Posterior vena cava (tissue), 2 donors: Measurements from ENCODE around the gene NECTIN1. TPM values are rescaled to one million over a fixed set of nuclear protein-coding genes. Genes with fewer than 3 reads are reported as not detected.
A peak's percentile ranks its signal among the peaks of the same experiment; 100 is the strongest.

Source experiments
- DNase-seq: peaks from one replicate; pipeline ENCODE4 v3.0.0-alpha.2; 2020; ENCODE audit warnings: low spot score
- intact Hi-C, 2 donors: fragments of 100-400 bp; cut with DNase I; formaldehyde crosslinking; loops; one replicate each; pipeline versions ENCODE4 v1.14.1 to v1.14.2; 2022 to 2023
- total RNA-seq, 2 donors: library from RNA; stranded (reverse); fragmentation: NEBNext Ultra II Directional; extraction: Animal tissue kit (Norgen Biotek cat#: 25700); gene quantifications; one replicate each; pipeline ENCODE4 v1.2.1, GENCODE V29; 2021
- donor health status: DM: yes; HTN: yes; CAD: no.
- donor health status: DM: yes; HTN: yes; CAD: no.

Gene NECTIN1
- total RNA-seq, 2 donors from 2014 or later: 10.6 to 11.4 TPM

DNA sequence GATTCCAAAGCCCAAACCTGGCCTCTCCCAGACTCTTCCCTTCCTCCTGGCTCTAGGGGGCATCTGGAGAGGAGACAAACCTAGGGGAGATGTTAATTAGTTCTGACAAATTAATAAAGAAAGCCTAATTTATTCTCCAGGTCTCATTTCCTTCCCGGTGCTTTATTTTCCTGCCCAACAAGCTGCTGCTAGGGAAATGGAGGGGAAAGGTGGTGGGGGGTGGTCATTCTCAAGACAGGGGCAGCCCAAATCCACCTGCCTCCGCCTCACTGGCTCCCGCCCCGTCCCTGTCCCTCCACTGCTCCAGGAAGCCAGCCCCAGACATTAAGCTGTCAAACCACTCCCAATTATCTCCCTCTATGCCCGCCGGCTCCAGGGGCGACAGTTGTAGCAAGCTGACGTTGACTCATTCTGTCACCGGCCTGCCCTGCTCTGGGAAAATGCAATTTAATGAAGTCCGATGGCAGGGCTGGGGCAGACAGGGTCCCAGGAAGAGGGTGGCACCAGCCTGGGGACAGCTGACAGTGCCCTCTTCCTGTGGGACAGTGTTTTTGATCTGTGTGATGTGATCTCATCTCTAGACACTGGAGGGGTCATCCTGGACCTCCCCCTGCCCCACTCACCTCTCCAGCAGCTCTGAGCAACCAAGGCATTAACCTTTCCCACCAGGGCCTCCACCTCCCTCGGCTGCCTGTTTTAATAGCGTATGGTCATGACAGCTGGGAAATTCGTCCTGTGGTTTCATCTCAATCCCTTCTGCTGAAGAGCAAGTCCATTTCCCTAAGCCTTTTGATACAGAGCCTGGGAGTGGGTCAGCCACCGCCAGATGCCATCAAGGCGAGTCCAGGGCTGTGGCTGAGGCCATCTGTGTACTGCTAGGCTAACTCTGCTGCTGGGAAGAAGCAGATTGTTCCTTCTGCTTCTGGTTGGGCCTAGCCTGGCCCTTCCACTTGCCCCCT lies 27.1 kb downstream of the NECTIN1 start:
- intact Hi-C loops: no loop called here
- no peak for DNase-seq

DNA sequence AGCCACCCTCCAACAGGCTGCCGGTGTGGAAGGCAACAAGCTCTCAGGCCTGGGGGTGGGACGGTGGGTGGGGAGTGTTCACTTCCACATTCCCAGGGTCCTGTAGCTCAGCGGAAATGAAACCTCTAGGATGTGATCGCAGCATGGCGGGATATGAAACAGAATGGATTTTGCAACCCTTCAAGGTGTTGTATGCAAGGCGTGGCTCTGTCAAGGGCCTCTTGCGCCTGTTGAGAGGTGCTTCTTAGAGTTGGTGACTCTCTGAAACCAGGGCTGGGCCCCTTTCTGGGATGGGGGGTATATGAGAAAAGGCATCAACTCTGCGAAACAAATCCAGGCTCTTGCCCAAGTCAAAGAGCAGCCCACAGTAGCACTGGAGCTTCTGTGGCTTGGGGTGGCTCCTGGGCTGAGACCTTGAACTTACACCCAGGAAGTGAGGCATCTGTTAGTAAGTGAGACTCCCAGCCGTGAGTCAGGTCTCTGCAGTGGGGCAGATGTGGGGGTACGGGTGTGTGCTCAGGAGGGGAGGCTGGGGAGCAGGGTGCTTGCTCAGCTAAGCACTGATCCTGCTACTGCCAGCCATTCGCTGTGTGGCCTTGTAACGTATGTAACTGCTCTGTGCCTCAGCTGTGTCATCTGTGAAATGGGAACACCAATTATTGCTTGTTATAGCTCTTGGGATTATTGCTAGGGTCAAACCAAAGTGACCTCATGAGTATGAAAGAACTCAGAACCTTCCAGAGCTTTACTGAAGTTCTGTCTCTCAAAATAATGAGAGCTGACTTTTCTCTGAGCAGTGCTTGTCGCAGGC lies 28.3 kb downstream of the NECTIN1 start:
- DNase-seq: no peak
- intact Hi-C loops: no loop called here

DNA sequence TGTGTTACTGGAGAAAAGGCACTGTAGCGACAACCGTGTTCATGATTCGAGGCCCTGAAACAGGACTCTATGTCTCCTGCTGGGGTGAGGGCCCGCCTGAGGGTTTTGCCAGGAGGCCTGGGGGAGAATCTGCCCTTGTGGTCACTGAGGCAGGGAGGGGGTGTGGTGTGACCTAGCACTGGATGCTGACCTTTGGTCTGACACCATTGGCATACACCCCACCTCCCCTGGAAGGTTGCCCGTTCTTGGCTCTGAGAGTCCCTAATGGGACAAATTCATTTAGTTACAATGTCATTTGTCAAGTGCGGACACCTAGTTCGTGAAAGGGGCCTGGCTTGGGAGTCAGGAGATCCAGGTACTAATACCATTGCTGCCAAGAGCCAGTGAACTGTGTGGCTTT lies 29.0 kb downstream of the NECTIN1 start:
- intact Hi-C loops: no loop called here
- no peak for DNase-seq

DNA sequence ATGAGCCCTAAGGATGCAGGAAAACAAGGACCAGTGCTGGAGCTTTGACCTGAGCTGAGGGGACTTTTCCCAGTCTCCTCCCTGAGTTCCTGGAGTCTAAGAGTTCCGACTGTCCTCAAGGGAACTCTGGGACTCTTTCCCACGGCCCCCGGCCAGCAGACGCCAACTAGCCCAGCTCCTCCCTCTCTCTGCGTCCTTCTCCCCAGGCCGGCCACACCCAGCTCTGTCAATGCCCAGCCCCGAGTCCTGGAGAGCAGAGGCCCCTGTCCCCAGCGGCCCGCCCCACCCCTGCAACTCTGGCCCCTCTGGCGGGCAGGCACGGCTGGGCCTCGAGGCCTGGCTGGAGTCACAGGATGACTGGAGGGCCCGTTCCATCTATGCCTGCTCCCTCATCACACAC lies 29.8 kb downstream of the NECTIN1 start:
- intact Hi-C loops: no loop called here
- peak; percentile 91 for DNase-seq

DNA sequence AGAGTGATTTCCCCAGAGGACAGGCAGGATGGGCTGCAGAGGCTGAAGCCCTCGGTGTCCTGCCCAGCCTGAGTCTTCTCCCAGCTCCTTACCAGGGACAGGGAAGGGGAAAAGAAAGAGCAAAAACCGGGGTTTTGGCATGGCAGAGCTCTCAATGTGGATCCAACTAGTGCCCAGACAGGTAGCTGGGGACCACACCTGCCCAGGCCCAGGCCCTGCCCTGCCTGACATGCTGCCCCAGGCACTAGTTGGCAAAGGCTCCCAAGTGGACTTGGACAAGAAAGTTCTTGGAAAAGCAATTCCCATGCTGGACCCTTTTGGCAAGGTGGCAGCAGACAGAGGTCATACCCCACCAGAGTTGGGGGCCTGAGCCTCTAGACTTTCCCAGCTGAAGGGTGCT lies 31.1 kb downstream of the NECTIN1 start:
- intact Hi-C loops: no loop called here
- DNase-seq: no peak

DNA sequence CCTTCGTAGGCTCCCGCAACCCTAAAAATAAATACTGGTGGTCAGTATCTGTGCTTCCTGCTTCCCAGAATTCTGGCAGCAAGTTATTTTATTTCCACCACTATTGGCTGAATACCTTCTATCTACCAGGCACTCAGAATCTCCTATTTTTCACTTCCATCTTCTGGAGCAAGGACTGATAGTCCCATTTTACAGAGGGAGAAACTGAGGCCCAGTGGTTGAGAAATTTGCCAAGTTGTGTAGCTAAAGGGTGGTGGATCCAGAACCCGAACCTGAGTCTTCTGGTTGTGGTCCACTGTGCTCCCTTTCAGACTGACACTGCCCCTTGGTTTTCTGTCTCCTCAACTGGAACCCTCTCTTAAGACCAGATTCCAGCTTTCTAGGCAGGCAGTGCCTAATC lies 31.6 kb downstream of the NECTIN1 start:
- DNase-seq: no peak
- intact Hi-C loops: no loop called here

DNA sequence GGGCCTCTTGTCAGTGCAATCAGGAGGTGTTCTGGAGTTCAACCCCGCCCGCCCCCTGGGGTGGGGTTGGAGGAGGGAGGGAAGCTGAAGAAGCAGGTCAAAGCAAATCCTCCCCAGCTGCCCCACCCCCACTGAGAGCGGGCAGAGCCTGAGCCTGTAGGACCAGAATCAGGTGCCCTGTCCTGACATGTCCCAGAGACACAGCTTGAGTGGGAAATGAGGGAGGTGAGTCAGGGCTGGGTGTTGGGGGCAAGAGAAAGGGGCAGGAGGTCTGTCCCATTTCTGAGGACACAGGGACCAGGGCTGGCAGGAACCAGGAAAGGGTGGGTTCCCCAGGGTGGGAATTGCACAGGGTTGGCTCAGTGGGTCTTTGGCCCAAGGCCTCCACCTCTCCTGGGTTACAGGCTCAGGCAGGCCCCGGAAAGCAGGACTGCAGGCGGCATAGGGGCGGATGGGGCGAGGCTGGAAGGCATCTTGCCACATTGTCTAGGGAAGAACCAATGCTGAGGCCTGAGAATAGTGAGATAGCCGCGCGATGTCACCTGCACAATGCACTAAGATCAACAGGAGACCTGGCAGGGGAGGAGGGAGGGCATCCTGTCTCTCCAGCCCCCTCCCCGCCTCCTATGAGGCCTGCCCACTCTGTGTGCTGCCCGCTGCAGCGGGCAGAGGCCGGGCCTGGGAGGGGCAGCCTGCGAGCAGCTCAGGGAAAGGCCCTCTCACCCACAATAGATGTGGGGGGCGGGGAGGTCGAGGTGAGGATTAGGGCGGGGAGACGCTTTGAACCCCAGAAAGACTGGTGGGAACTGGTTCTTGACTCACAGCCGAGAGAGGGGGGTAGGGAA lies 32.4 kb downstream of the NECTIN1 start:
- no peak for DNase-seq
- intact Hi-C loops: no loop called here

DNA sequence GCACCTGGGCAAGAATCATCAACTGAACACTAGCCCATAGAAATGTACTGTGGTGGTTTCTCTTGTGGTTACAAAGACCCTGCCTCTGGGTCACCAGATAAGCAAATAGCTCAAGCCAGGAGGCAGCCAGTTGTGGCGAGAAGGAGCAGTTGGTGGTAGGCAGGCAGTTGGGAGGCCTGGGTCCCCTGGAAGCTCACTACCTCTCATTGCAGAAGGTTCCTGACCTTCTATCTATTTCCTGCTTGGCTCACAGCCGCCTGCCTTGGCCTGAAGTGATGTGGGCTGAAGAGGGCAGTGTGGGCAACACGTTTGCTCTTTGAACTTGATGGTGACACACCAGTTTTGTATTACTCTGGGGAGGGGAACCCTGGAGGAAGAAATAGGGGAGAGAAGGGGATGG lies 34.7 kb downstream of the NECTIN1 start:
- intact Hi-C loops: no loop called here
- DNase-seq: no peak

DNA sequence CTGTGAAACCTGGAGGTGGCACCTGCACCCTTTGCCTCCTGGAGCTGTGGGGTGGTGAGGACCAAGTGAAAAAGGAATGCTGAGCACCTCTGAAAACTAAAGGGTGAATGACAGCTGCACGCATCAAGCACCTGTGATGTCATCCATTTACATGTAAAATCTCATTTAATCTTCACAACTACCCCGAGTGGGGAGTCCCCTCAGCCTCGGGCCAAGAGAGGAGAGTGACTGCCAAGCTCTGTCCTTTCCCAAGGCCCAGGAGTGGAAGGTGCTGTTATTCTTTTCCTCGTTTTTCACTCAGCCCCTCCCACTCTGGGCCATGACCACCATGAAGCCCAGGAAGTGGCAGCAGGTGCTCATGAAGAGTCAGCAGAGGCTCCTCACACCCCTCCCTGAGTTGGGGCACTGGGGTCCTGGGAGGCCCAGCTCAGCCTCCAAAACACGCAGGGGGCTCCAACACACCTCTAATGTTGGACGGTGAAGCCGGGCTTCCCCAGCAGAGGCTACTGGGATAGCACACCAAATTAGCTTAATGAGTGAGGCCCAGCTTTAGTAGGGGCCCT lies 35.7 kb downstream of the NECTIN1 start:
- DNase-seq: no peak
- intact Hi-C loops: no loop called here

DNA sequence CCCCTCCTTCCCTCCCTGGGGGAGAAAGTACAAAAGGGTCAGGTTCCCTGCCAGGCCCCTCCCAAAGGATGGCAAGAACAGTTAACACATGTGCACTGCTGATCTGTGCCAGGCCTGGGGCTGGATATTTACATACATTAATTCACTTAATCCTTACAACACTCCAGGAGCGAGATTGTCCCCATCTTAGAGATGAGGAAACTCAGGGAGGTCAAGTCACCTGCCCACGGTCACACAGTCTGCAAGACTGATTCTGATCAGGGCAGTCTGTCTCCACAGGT lies 36.5 kb downstream of the NECTIN1 start:
- DNase-seq: no peak
- intact Hi-C loops: no loop called here

DNA sequence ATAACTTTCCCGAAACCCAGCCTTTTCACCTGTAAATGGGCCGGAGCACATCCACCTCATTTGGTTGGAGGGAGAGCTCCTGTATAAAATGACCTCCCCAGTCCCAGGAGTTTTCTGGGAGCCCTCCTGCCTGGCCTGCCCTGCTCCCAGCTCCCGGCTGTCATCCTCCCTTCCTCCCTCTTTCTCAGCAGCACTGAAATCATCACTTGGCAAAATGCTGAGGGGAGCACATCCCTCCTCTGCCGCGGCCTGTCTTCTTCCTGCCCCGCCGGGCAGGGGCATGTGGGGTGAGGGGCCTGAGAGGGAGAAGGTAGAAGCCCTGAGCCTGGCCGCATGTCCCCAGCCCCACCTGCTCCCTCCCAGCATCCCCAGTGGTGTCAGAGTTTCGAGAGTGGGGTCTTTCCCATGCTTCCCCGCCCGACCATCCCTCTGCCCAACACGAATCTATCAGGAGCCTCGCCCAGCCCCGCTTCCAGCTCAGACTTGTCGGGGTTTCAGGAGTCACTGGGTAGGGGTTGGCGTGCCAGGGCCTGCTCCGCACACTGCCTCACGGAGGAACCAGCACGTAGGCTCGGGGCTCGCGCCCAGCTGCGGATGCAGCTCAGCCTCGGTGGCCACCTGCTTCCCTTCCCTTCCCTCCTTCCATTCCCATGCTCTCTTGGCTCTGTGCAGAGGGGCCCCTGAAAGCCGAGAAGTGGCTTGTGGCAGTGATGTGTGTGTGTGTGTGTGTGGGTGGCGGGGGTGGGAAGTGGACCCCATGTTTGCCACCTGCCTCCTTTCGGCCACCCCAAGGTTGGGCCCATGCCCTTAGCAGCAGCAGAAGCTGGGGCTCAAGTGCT lies 37.1 kb downstream of the NECTIN1 start:
- DNase-seq: no peak
- intact Hi-C loops: no loop called here

DNA sequence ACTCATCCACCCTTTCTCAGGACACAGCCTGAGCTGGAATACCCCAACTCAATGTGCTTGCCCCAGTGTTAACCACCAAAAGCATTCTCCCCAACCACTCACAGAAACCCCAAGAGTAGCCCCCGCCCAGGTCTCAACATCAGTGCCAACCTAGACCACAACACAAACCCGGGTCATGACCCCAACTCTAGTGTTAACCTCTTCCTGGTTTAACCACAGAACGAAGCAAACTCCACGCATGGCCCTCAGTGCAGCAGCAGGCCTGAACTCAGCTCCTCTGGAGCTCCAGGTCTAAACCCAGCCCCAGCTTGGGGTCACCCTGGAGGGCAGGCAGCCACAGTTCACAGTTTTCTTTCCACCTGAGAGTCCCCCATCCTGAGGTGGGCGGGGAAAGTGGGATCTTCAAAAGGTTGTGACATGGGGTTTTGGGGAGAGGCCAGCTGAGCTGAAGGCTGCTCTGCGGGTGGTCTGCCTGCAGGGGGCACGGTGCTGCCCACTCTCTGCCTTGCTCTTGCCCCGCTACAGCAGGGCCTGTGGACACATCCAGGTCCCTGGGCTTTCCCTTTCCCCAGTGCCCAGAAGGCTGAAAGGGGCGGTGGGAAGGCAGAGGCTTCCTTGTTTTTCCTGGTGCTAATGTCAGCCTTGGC lies 37.9 kb downstream of the NECTIN1 start:
- intact Hi-C loops: no loop called here
- DNase-seq: no peak

DNA sequence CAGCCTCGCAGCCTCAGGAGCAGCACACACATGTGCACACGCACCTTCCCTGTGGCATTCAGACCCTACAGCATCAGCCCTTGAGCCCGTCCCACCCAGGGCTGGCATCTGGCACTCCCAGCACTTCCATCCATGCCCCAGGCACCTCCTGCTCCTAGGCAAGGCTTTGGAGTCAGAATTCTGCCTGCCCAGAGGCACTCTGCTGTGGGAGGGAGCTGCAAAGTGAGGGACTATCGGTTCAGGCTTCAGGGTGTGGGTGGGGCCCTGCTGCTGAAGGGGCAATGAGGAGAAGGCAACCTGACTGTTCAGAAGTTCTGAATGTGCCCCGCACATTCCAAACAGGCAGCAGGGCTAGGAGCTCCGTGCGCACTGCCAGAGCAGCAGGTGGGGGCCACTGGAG lies 39.7 kb downstream of the NECTIN1 start:
- DNase-seq: no peak
- intact Hi-C loops: no loop called here

DNA sequence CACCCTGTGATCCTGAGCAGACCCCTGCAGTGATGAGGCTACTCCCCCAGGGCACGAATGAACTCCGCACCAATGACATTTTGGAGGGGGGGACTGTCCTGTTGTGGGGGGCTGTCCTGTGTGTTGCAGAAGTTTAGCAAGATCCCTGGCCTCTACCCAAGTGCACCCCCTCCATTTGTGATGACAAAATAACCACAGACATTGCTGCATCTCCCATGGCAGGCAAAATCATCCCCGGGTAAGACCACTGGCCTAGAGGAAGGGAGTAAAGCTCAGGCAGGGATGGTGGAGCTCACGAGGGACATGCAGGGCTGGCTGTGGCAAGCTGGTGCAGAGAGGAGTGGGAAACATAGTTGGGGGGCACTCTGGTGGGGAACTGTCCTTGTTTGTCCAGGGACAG lies 40.6 kb downstream of the NECTIN1 start:
- DNase-seq: no peak
- intact Hi-C loops: no loop called here

DNA sequence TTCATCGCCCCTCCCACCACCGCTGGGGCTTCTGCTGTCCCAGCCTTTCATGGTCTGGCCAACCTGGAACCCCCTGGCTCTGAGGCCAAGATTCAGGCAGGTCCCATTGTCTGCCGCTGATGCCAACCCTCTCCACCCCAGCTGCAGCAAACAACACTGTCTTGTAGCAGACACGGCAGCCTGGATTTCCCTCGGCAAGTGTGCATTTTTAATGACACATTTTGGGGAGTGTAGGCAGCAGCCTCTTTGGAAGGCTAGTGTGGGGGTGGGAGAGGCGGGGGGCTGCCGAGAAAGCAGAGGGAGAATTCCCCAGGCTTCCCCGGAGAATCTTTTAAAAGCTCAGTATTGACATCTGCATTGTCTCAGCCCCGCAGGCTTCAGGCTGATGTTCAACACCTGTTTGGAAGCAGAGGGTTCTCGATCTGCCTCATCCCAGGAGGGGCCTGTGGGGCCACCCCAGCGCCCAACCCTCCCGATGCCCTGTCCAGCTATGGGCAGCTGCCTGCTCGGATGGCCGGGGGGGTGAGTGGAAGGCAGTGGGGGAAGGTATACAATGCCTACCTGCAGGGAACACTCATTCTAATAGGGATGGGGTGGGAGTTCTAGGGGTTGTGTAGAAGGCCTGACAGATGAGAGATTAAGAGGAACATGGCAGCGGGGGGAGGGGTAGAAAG lies 41.5 kb downstream of the NECTIN1 start:
- no peak for DNase-seq
- intact Hi-C loops: no loop called here

DNA sequence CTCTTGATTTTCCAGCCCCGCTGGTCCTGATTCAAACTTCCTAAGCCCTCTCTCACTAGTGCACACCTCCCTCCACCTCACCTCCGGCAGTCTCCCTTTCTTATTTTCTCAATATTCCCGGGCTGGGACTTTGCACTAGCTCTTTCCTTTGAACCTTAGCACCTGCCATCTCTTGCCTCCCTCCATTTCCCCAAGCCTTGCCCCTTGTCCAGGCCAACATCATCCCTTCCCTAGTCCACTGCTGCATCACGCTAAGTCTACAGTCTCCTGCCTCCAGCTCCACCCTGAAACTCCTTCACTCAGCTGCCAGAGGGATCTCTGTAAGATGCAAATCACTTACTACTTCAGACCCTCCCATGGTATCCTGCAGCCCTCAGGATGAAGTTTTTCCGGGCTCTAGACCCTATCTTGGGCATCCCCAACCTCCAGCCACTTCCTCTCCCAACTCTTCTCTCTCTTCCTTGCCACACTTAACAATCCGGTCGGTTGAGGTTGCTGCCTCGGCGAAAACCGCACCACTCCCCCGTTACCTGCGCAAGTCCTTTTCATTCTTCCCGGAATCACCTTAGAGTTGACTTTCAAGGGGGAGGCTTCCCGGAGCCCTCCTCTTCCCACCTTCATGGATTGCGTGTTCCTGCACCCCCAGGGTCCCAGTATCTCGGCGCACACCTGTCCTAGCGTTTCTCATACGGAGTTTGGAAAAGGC lies 42.7 kb downstream of the NECTIN1 start:
- intact Hi-C loops: no loop called here
- DNase-seq: no peak

DNA sequence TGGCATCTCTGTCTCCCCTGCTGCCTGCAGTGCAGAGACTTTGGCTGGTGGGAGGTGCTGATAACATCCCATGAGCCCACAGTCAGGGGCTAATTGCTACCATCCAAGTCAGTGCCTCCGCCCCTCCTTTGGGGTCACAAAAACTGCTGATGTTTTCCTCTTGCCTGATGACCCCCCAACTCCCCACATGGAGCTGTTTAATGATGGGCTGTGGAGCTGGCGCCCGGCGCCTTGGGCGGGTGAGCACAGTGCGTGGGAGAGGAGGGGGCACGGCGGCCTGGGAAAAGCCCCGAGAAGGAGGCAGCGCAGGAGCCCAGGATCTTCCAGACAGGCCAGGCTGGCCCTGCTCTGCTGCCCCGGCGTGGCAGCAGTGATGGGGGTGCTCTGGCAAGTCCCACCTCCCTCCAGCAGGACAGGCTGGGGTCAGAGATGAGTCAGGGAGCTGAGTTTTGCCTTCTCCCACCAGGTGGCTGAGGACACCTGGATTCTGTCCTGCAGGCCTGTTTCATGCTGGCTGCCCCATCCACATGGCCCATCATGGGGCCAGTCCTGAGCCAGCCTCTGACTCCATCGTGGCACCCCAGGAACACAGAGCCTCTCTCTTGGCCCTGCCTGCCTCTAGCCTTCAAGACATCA lies 43.8 kb downstream of the NECTIN1 start:
- DNase-seq: no peak
- intact Hi-C loops: no loop called here
